Liver (tissue), 9 donors: ENCODE data around the gene MYH7B. TPM values are rescaled to one million over a fixed set of nuclear protein-coding genes. Genes with fewer than 3 reads are reported as not detected.

Experiments
- DNase-seq: peaks from one replicate; pipeline ENCODE4 v3.0.0-alpha.2; 2017; ENCODE audit warnings: low spot score
- H3K27ac ChIP-seq, 2 donors: one replicate each; pipeline ENCODE4 v1.7.0; 2013; ENCODE audit warnings: inconsistent platforms in 2 of 2, low read length in 2 of 2, control low read depth in 1 of 2, low read depth in 1 of 2, mild to moderate bottlenecking in 1 of 2
- H3K27me3 ChIP-seq, 4 donors: one replicate each; pipeline versions ENCODE4 v1.6.1 to v1.7.0; 2013; ENCODE audit warnings: low read length in 3 of 4, inconsistent platforms in 1 of 4, mild to moderate bottlenecking in 1 of 4, moderate library complexity in 1 of 4; ENCODE audit not compliant: control insufficient read depth in 4 of 4, insufficient read depth in 4 of 4
- H3K36me3 ChIP-seq, 4 donors: one replicate each; pipeline versions ENCODE4 v1.6.1 to v1.7.0; 2013; ENCODE audit warnings: low read length in 3 of 4, mild to moderate bottlenecking in 3 of 4, low read depth in 1 of 4, moderate library complexity in 1 of 4; ENCODE audit not compliant: control insufficient read depth in 4 of 4, insufficient read depth in 3 of 4
- H3K4me1 ChIP-seq, 4 donors: one replicate each; pipeline versions ENCODE4 v1.6.1 to v1.7.0; 2013; ENCODE audit warnings: low read length in 3 of 4, mild to moderate bottlenecking in 3 of 4, moderate library complexity in 1 of 4; ENCODE audit not compliant: control insufficient read depth in 4 of 4, insufficient read depth in 4 of 4
- H3K4me3 ChIP-seq, 3 donors: one replicate each; pipeline versions ENCODE4 v1.6.1 to v1.7.0; 2013; ENCODE audit warnings: low read length in 3 of 3, control low read depth in 1 of 3, low read depth in 1 of 3, mild to moderate bottlenecking in 1 of 3
- H3K9ac ChIP-seq, 2 donors: one replicate each; pipeline ENCODE4 v1.7.0; 2013; ENCODE audit warnings: low read length in 2 of 2, mild to moderate bottlenecking in 2 of 2, moderate library complexity in 2 of 2, control low read depth in 1 of 2, low read depth in 1 of 2
- H3K9me3 ChIP-seq, 4 donors: one replicate each; pipeline versions ENCODE4 v1.6.1 to v1.7.0; 2013; ENCODE audit warnings: low read length in 3 of 4; ENCODE audit not compliant: control insufficient read depth in 4 of 4
- EGR1 ChIP-seq, 2 donors: IDR thresholded peaks; 2 replicates each; pipeline ENCODE4 v1.6.1; 2016 to 2018; ENCODE audit warnings: antibody characterized with exemption in 2 of 2, low read depth in 2 of 2
- FOXA1 ChIP-seq: IDR thresholded peaks from 2 replicates; pipeline ENCODE4 v1.6.1; 2016; ENCODE audit warnings: antibody characterized with exemption
- FOXA2 ChIP-seq: IDR thresholded peaks from 2 replicates; pipeline ENCODE4 v1.6.1; 2016; ENCODE audit warnings: antibody characterized with exemption
- GABPA ChIP-seq, 2 donors: IDR thresholded peaks in 1 of 2; conservative IDR thresholded peaks in 1 of 2; 2 replicates each; pipeline ENCODE4 v1.6.1; 2016; ENCODE audit warnings: antibody characterized with exemption in 2 of 2, mild to moderate bottlenecking in 1 of 2, moderate library complexity in 1 of 2
- HNF4A ChIP-seq, 2 donors: conservative IDR thresholded peaks; 2 replicates each; pipeline ENCODE4 v1.6.1; 2016; ENCODE audit warnings: antibody characterized with exemption in 2 of 2, mild to moderate bottlenecking in 2 of 2
- HNF4G ChIP-seq: IDR thresholded peaks from 2 replicates; pipeline ENCODE4 v1.6.1; 2016; ENCODE audit warnings: antibody characterized with exemption
- JUND ChIP-seq, 2 donors: IDR thresholded peaks; 2 replicates each; pipeline ENCODE4 v1.6.1; 2016; ENCODE audit warnings: antibody characterized with exemption in 2 of 2
- NR2F2 ChIP-seq: IDR thresholded peaks from 2 replicates; pipeline ENCODE4 v1.6.1; 2016; ENCODE audit warnings: antibody characterized with exemption
- RAD21 ChIP-seq, 2 donors: IDR thresholded peaks; 2 replicates each; pipeline ENCODE4 v1.6.1; 2016; ENCODE audit warnings: antibody characterized with exemption in 2 of 2, mild to moderate bottlenecking in 2 of 2
- RXRA ChIP-seq, 2 donors: IDR thresholded peaks; 2 replicates each; pipeline ENCODE4 v1.6.1; 2017 to 2018; ENCODE audit warnings: antibody characterized with exemption in 2 of 2, mild to moderate bottlenecking in 1 of 2
- SP1 ChIP-seq: IDR thresholded peaks from 2 replicates; pipeline ENCODE4 v1.6.1; 2018; ENCODE audit warnings: antibody characterized with exemption, mild to moderate bottlenecking
- TAF1 ChIP-seq: conservative IDR thresholded peaks from 2 replicates; pipeline ENCODE4 v1.6.1; 2016; ENCODE audit warnings: antibody characterized with exemption, mild to moderate bottlenecking
- YY1 ChIP-seq: IDR thresholded peaks from 2 replicates; pipeline ENCODE4 v1.6.1; 2016; ENCODE audit warnings: antibody characterized with exemption, mild to moderate bottlenecking
- WGBS: extraction: QIAGEN DNeasy Blood & Tissue Kit; methylation state at CpG from one replicate; pipeline ENCODE4 v1.1.7; 2013; 5-methylcytosine and 5-hydroxymethylcytosine counted together
- polyA plus RNA-seq, 2 donors: library from polyadenylated mRNA; stranded (reverse) in 1 of 2; unstranded in 1 of 2; fragments of 200-250 nt in 1 of 2; fragments of >200 nt in 1 of 2; fragmentation: Nextera tagmentation in 1 of 2; extraction: Ambion mirVana in 1 of 2; gene quantifications; one replicate each; pipeline versions ENCODE4 v1.2.1 to v1.2.3, GENCODE V29; 2013 to 2015
- total RNA-seq, 2 donors: library from RNA; depleted of rRNA; stranded (reverse); fragments of >200 nt; gene quantifications; one replicate each; pipeline ENCODE4 v1.2.3, GENCODE V29; 2014
- TF ChIP-seq, protein P1 (sequence below): fragments of 150-350 bp; IDR thresholded peaks from 2 replicates; pipeline ENCODE4 v1.5.1; 2017; ENCODE audit warnings: improper control_type of control experiment, low read depth, low read length; ENCODE audit not compliant: missing input control
- TF ChIP-seq, protein P2 (sequence below): IDR thresholded peaks from 2 replicates; pipeline ENCODE4 v1.6.1; 2016; ENCODE audit warnings: antibody characterized with exemption, mild to moderate bottlenecking
- TF ChIP-seq, protein P3 (sequence below): IDR thresholded peaks from 2 replicates; pipeline ENCODE4 v1.6.1; 2016; ENCODE audit warnings: antibody characterized with exemption
- TF ChIP-seq, protein P4 (sequence below): IDR thresholded peaks from 2 replicates; pipeline ENCODE4 v1.6.1; 2016; ENCODE audit warnings: antibody characterized with exemption
- TF ChIP-seq, protein P5 (sequence below): IDR thresholded peaks from 2 replicates; pipeline ENCODE4 v1.6.1; 2016; ENCODE audit warnings: antibody characterized with exemption
- donor health status: healthy.
- donor health status: healthy.
- donor health status: healthy.
- donor health status: healthy.
- donor health status: healthy.

Gene MYH7B
- total and polyA plus RNA-seq, 4 donors = 0.12 to 0.33 (median 0.24) TPM

DNA sequence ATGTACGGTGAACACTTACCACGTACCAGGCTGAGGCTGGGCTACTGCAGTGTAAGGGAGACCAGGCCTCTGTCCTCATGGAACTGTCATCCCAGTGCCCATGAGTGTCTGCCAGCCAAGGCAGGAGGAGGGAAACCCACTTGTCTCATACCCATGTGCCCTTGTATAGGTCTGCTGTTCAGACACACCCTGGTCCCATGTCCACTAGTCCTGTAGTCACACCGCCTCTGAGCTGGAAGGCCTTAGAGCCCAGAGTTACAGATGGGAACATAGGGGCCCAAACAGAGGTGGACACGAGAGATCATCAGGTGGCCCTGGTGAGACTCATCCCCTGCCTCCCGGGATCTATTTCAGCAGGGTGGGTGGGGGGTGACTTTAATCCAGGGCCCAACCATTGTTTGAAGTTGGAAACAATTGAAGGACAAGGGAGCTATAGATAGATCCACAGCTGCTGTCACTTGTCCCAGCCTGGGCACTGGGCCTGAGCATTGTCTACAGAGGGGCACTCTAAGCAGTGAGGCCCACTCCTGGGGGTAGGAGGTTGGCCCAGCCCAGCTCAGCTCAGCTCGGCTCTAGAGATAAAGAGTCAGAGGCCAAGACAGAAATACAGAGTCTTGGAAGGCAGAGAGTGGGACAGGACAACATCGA lies 14.6 kb downstream of the MYH7B start:
- 95% methylated on average over 7 of the region's 7 CpGs for WGBS
- TF ChIP-seq TAF1 (no peak), EGR1 (IDR thresholded peaks at IDR 0.05; ENCODE audit: low read depth in 2 of 2) (no peak), FOXA1 (no peak), YY1 (no peak), NR2F2 (no peak), RXRA (IDR thresholded peaks at IDR 0.05) (no peak), FOXA2 (no peak), HNF4A (conservative IDR thresholded peaks at IDR 0.05) (no peak), SP1 (no peak), GABPA (IDR thresholded peaks at IDR 0.05 in 1 of 2, conservative IDR thresholded peaks at IDR 0.05 in 1 of 2) (no peak), RAD21 (IDR thresholded peaks at IDR 0.05) (no peak), JUND (IDR thresholded peaks at IDR 0.05) (no peak), HNF4G (no peak)
- TF ChIP-seq, protein P1, sequence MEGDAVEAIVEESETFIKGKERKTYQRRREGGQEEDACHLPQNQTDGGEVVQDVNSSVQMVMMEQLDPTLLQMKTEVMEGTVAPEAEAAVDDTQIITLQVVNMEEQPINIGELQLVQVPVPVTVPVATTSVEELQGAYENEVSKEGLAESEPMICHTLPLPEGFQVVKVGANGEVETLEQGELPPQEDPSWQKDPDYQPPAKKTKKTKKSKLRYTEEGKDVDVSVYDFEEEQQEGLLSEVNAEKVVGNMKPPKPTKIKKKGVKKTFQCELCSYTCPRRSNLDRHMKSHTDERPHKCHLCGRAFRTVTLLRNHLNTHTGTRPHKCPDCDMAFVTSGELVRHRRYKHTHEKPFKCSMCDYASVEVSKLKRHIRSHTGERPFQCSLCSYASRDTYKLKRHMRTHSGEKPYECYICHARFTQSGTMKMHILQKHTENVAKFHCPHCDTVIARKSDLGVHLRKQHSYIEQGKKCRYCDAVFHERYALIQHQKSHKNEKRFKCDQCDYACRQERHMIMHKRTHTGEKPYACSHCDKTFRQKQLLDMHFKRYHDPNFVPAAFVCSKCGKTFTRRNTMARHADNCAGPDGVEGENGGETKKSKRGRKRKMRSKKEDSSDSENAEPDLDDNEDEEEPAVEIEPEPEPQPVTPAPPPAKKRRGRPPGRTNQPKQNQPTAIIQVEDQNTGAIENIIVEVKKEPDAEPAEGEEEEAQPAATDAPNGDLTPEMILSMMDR = no peak
- TF ChIP-seq, protein P2, sequence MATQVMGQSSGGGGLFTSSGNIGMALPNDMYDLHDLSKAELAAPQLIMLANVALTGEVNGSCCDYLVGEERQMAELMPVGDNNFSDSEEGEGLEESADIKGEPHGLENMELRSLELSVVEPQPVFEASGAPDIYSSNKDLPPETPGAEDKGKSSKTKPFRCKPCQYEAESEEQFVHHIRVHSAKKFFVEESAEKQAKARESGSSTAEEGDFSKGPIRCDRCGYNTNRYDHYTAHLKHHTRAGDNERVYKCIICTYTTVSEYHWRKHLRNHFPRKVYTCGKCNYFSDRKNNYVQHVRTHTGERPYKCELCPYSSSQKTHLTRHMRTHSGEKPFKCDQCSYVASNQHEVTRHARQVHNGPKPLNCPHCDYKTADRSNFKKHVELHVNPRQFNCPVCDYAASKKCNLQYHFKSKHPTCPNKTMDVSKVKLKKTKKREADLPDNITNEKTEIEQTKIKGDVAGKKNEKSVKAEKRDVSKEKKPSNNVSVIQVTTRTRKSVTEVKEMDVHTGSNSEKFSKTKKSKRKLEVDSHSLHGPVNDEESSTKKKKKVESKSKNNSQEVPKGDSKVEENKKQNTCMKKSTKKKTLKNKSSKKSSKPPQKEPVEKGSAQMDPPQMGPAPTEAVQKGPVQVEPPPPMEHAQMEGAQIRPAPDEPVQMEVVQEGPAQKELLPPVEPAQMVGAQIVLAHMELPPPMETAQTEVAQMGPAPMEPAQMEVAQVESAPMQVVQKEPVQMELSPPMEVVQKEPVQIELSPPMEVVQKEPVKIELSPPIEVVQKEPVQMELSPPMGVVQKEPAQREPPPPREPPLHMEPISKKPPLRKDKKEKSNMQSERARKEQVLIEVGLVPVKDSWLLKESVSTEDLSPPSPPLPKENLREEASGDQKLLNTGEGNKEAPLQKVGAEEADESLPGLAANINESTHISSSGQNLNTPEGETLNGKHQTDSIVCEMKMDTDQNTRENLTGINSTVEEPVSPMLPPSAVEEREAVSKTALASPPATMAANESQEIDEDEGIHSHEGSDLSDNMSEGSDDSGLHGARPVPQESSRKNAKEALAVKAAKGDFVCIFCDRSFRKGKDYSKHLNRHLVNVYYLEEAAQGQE = no peak
- TF ChIP-seq, protein P3, sequence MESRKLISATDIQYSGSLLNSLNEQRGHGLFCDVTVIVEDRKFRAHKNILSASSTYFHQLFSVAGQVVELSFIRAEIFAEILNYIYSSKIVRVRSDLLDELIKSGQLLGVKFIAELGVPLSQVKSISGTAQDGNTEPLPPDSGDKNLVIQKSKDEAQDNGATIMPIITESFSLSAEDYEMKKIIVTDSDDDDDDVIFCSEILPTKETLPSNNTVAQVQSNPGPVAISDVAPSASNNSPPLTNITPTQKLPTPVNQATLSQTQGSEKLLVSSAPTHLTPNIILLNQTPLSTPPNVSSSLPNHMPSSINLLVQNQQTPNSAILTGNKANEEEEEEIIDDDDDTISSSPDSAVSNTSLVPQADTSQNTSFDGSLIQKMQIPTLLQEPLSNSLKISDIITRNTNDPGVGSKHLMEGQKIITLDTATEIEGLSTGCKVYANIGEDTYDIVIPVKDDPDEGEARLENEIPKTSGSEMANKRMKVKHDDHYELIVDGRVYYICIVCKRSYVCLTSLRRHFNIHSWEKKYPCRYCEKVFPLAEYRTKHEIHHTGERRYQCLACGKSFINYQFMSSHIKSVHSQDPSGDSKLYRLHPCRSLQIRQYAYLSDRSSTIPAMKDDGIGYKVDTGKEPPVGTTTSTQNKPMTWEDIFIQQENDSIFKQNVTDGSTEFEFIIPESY = no peak
- TF ChIP-seq, protein P4, sequence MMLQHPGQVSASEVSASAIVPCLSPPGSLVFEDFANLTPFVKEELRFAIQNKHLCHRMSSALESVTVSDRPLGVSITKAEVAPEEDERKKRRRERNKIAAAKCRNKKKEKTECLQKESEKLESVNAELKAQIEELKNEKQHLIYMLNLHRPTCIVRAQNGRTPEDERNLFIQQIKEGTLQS = no peak
- TF ChIP-seq, protein P5, sequence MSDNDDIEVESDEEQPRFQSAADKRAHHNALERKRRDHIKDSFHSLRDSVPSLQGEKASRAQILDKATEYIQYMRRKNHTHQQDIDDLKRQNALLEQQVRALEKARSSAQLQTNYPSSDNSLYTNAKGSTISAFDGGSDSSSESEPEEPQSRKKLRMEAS = no peak
- no peak overlapping the region for H3K27ac ChIP-seq
- H3K9ac ChIP-seq = no peak overlapping the region
- H3K9me3 ChIP-seq = no peaks in the 10 kb centered on the region
- H3K4me1 ChIP-seq = no peaks in the 10 kb centered on the region
- no peak overlapping the region for H3K4me3 ChIP-seq
- no peak for DNase-seq
- no peaks in the 10 kb centered on the region for H3K36me3 ChIP-seq
- H3K27me3 ChIP-seq = no peaks in the 10 kb centered on the region
